ENCODE data around the gene CARMIL3.

Gene CARMIL3

DNA sequence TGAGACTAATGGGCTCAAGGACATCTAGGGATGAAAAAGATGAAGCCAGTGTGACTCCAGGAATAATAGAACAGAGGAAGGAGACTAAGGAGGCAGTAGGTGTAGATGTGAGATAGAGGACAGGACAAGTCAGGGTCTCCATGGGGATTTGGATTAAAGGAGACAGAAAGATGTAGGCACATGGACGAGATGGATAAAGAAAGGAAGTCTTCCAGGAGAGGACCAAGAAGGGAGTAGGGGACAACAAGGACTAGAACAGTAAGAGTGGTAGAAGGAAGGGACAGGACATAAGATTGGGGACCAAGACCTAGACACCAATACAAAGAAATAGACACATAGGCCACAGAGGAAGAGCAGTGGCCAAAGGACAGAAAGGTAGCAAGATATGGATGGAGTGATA, 35.2 kb downstream of the CARMIL3 start:
- H3K36me3 ChIP-seq (ENCODE audit: control insufficient read depth in 1 of 2, insufficient read depth in 2 of 2, low read depth in 1 of 2, low read length in 2 of 2) = no peaks in the 10 kb centered on the region
- H4K8ac ChIP-seq (ENCODE audit: low read length) = no peak overlapping the region
- no peak overlapping the region for H3K9ac ChIP-seq (ENCODE audit: low read length)
- H3K27me3 ChIP-seq (ENCODE audit: control insufficient read depth in 1 of 2, insufficient read depth in 1 of 2, low read length in 2 of 2) = peaks cover 42 to 46% of the 10 kb centered on the region in 2 experiments
- no peak overlapping the region for H2BK5ac ChIP-seq (ENCODE audit: low read depth, low read length, poor library complexity, severe bottlenecking)
- H3K4me3 ChIP-seq (ENCODE audit: insufficient read depth in 1 of 2, low read depth in 1 of 2, low read length in 2 of 2) = no peak overlapping the region
- H3K18ac ChIP-seq (ENCODE audit: low read depth in 1 of 2, low read length in 2 of 2) = no peak overlapping the region
- H2BK12ac ChIP-seq (ENCODE audit: low read length in 2 of 2) = no peak overlapping the region
- no peak overlapping the region for H3K4ac ChIP-seq (ENCODE audit: low read depth in 1 of 2, low read length in 2 of 2)
- H2BK120ac ChIP-seq (ENCODE audit: low read depth, low read length) = no peak overlapping the region
- no peaks in the 10 kb centered on the region for H3K9me3 ChIP-seq (ENCODE audit: control insufficient read depth, low read length)
- no peak overlapping the region for H4K91ac ChIP-seq (ENCODE audit: low read length)
- no peak overlapping the region for H2AK5ac ChIP-seq (ENCODE audit: low read length, severe bottlenecking)
- no peak overlapping the region for H2BK15ac ChIP-seq (ENCODE audit: low read depth, poor library complexity, severe bottlenecking)
- no peaks in the 10 kb centered on the region for H3K4me1 ChIP-seq (ENCODE audit: control insufficient read depth, insufficient read depth, low read depth, low read length)
- no peak overlapping the region for H3K27ac ChIP-seq (ENCODE audit: low read length, poor library complexity, severe bottlenecking)
- no peak overlapping the region for H3K14ac ChIP-seq (ENCODE audit: low read length in 2 of 2)
- H3K79me1 ChIP-seq (replicated peaks; ENCODE audit: low read length, poor library complexity, severe bottlenecking) = no peaks in the 10 kb centered on the region
- no peak for DNase-seq
- no peak overlapping the region for H3K4me2 ChIP-seq (ENCODE audit: low read length, poor library complexity, severe bottlenecking)
- WGBS = 82% methylated on average over 1 of the region's 1 CpG
- no peak overlapping the region for H2AFZ ChIP-seq (ENCODE audit: low read depth, low read length)
- no peak overlapping the region for H3K23ac ChIP-seq (ENCODE audit: low read length in 2 of 2)

GRCh38 chr14:24088095-24088494, 36.3 kb downstream of the CARMIL3 start:
- Histone ChIP-seq H3K27ac (ENCODE audit: low read length, poor library complexity, severe bottlenecking) (no peak overlapping the region), H3K9me3 (ENCODE audit: control insufficient read depth, low read length) (no peaks in the 10 kb centered on the region), H3K27me3 (ENCODE audit: control insufficient read depth in 1 of 2, insufficient read depth in 1 of 2, low read length in 2 of 2) (peaks cover 31 to 35% of the 10 kb centered on the region in 2 experiments), H4K8ac (ENCODE audit: low read length) (no peak overlapping the region), H3K14ac (ENCODE audit: low read length in 2 of 2) (no peak overlapping the region), H2BK5ac (ENCODE audit: low read depth, low read length, poor library complexity, severe bottlenecking) (no peak overlapping the region), H3K4me3 (ENCODE audit: insufficient read depth in 1 of 2, low read depth in 1 of 2, low read length in 2 of 2) (no peak overlapping the region), H2BK120ac (ENCODE audit: low read depth, low read length) (no peak overlapping the region), H3K4ac (ENCODE audit: low read depth in 1 of 2, low read length in 2 of 2) (no peak overlapping the region), H3K79me1 (replicated peaks; ENCODE audit: low read length, poor library complexity, severe bottlenecking) (no peaks in the 10 kb centered on the region), H2AFZ (ENCODE audit: low read depth, low read length) (no peak overlapping the region), H2BK12ac (ENCODE audit: low read length in 2 of 2) (no peak overlapping the region), H3K23ac (ENCODE audit: low read length in 2 of 2) (no peak overlapping the region), H2AK5ac (ENCODE audit: low read length, severe bottlenecking) (no peak overlapping the region), H3K18ac (ENCODE audit: low read depth in 1 of 2, low read length in 2 of 2) (no peak overlapping the region), H3K4me2 (ENCODE audit: low read length, poor library complexity, severe bottlenecking) (no peak overlapping the region), H2BK15ac (ENCODE audit: low read depth, poor library complexity, severe bottlenecking) (no peak overlapping the region), H4K91ac (ENCODE audit: low read length) (no peak overlapping the region), H3K9ac (ENCODE audit: low read length) (no peak overlapping the region), H3K36me3 (ENCODE audit: control insufficient read depth in 1 of 2, insufficient read depth in 2 of 2, low read depth in 1 of 2, low read length in 2 of 2) (no peaks in the 10 kb centered on the region), H3K4me1 (ENCODE audit: control insufficient read depth, insufficient read depth, low read depth, low read length) (no peaks in the 10 kb centered on the region)
- 81% methylated on average over 2 of the region's 2 CpGs for WGBS
- DNase-seq = no peak

DNA sequence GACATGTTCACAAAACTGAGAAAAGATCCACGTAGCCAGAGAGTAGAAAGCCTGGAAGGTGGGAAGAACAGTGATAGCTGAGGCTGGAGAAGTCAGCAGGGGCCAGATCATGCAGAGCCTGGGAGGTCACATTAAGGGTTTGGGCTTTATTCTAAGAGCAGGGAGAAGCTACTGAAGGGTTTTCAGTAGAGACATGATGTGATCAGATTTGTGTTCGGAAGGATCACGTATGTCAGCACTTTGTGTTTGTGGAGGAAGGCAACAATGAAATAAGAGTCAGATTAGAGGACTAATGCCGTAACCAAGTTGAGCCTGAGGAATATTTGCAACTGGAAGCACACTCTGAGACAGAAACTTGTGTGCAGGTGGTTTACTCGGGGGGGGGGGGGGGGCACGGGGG, 38.1 kb downstream of the CARMIL3 start:
- Histone ChIP-seq H3K23ac (ENCODE audit: low read length in 2 of 2) (no peak overlapping the region), H3K27me3 (ENCODE audit: control insufficient read depth in 1 of 2, insufficient read depth in 1 of 2, low read length in 2 of 2) (peaks cover 16 to 19% of the 10 kb centered on the region in 2 experiments)

GRCh38 chr14:24092110-24092504, 40.3 kb downstream of the CARMIL3 start:
- Histone ChIP-seq H3K27ac (ENCODE audit: low read length, poor library complexity, severe bottlenecking) (no peak overlapping the region), H3K4ac (ENCODE audit: low read depth in 1 of 2, low read length in 2 of 2) (no peak overlapping the region), H3K79me1 (replicated peaks; ENCODE audit: low read length, poor library complexity, severe bottlenecking) (peaks cover 8% of the 10 kb centered on the region), H3K4me1 (ENCODE audit: control insufficient read depth, insufficient read depth, low read depth, low read length) (peaks cover 14% of the 10 kb centered on the region), H2BK15ac (ENCODE audit: low read depth, poor library complexity, severe bottlenecking) (no peak overlapping the region), H2BK12ac (ENCODE audit: low read length in 2 of 2) (no peak overlapping the region), H3K23ac (ENCODE audit: low read length in 2 of 2) (no peak overlapping the region), H3K14ac (ENCODE audit: low read length in 2 of 2) (no peak overlapping the region), H3K9ac (ENCODE audit: low read length) (no peak overlapping the region), H3K4me2 (ENCODE audit: low read length, poor library complexity, severe bottlenecking) (no peak overlapping the region), H2AFZ (ENCODE audit: low read depth, low read length) (no peak overlapping the region), H2BK5ac (ENCODE audit: low read depth, low read length, poor library complexity, severe bottlenecking) (no peak overlapping the region), H3K36me3 (ENCODE audit: control insufficient read depth in 1 of 2, insufficient read depth in 2 of 2, low read depth in 1 of 2, low read length in 2 of 2) (peaks cover 0 to 5% of the 10 kb centered on the region in 2 experiments), H3K18ac (ENCODE audit: low read depth in 1 of 2, low read length in 2 of 2) (no peak overlapping the region), H3K27me3 (ENCODE audit: control insufficient read depth in 1 of 2, insufficient read depth in 1 of 2, low read length in 2 of 2) (peaks cover 2 to 4% of the 10 kb centered on the region in 2 experiments), H3K9me3 (ENCODE audit: control insufficient read depth, low read length) (no peaks in the 10 kb centered on the region), H4K91ac (ENCODE audit: low read length) (no peak overlapping the region), H3K4me3 (ENCODE audit: insufficient read depth in 1 of 2, low read depth in 1 of 2, low read length in 2 of 2) (no peak overlapping the region), H2BK120ac (ENCODE audit: low read depth, low read length) (no peak overlapping the region), H2AK5ac (ENCODE audit: low read length, severe bottlenecking) (no peak overlapping the region), H4K8ac (ENCODE audit: low read length) (no peak overlapping the region)
- no peak for DNase-seq

More for the DNA sequence above, 38.1 kb downstream of the CARMIL3 start:
- Histone ChIP-seq H3K4me3 (ENCODE audit: insufficient read depth in 1 of 2, low read depth in 1 of 2, low read length in 2 of 2) (no peak overlapping the region), H2BK5ac (ENCODE audit: low read depth, low read length, poor library complexity, severe bottlenecking) (no peak overlapping the region), H3K9ac (ENCODE audit: low read length) (no peak overlapping the region), H3K27ac (ENCODE audit: low read length, poor library complexity, severe bottlenecking) (no peak overlapping the region), H3K9me3 (ENCODE audit: control insufficient read depth, low read length) (no peaks in the 10 kb centered on the region), H2BK12ac (ENCODE audit: low read length in 2 of 2) (no peak overlapping the region), H2AK5ac (ENCODE audit: low read length, severe bottlenecking) (no peak overlapping the region), H4K8ac (ENCODE audit: low read length) (no peak overlapping the region), H3K4me1 (ENCODE audit: control insufficient read depth, insufficient read depth, low read depth, low read length) (peaks cover 6% of the 10 kb centered on the region), H2BK120ac (ENCODE audit: low read depth, low read length) (no peak overlapping the region), H3K4ac (ENCODE audit: low read depth in 1 of 2, low read length in 2 of 2) (no peak overlapping the region), H3K4me2 (ENCODE audit: low read length, poor library complexity, severe bottlenecking) (no peak overlapping the region), H3K14ac (ENCODE audit: low read length in 2 of 2) (no peak overlapping the region), H3K18ac (ENCODE audit: low read depth in 1 of 2, low read length in 2 of 2) (no peak overlapping the region), H4K91ac (ENCODE audit: low read length) (no peak overlapping the region), H2AFZ (ENCODE audit: low read depth, low read length) (no peak overlapping the region), H3K36me3 (ENCODE audit: control insufficient read depth in 1 of 2, insufficient read depth in 2 of 2, low read depth in 1 of 2, low read length in 2 of 2) (no peaks in the 10 kb centered on the region), H3K79me1 (replicated peaks; ENCODE audit: low read length, poor library complexity, severe bottlenecking) (no peaks in the 10 kb centered on the region), H2BK15ac (ENCODE audit: low read depth, poor library complexity, severe bottlenecking) (no peak overlapping the region)
- 91% methylated on average over 5 of the region's 6 CpGs for WGBS
- no peak for DNase-seq

Measured in mesenchymal stem cell (in vitro differentiated cells and primary cell).